ENCODE results near the gene PPAT. TPM values are rescaled to one million over a fixed set of nuclear protein-coding genes. Genes with fewer than 3 reads are reported as not detected.

The PPAT gene
- total RNA-seq, 4 donors from 2014 or later = 2.5 to 8.8 (median 4.1) TPM

- no peak for ATAC-seq
- Histone ChIP-seq H3K4me1 (no peaks in the 10 kb centered on the region), H3K36me3 (peaks cover 0 to 64% of the 10 kb centered on the region in 2 donors), H3K27ac (no peak overlapping the region), H3K9me3 (no peaks in the 10 kb centered on the region), H3K4me3 (no peak overlapping the region), H3K27me3 (no peaks in the 10 kb centered on the region)
- WGBS, 2 donors (ENCODE audit: low coverage in 1 of 2) = 92% methylated on average over 4 of the region's 4 CpGs
- TF ChIP-seq POLR2AphosphoS5 (IDR thresholded peaks at IDR 0.05) (no peak), POLR2A (IDR thresholded peaks at IDR 0.05) (no peak), EP300 (IDR thresholded peaks at IDR 0.05) (no peak), CTCF (IDR thresholded peaks at IDR 0.05) (no peak)
These were observed 90.0 kb downstream of the PPAT start for GRCh38 chr4:56345458-56345857.

Other genes starting within 250 kb of the PPAT start
- 10 to 100 TPM in 2 of 4 donors, 1 to 10 TPM in 2; 4.5 to 13.1 (median 9.5) TPM for gene AASDH, start 48.1 kb downstream of the PPAT start, total RNA-seq
- gene PAICS, start 645 bp upstream of the PPAT start, total RNA-seq = 10 to 100 TPM; 18.8 to 26.0 (median 24.4) TPM
- gene SRP72, start 32.0 kb upstream of the PPAT start, total RNA-seq = 10 to 100 TPM; 43.6 to 55.6 (median 48.1) TPM
- under 1 TPM in 1 of 4 donors, not detected in 3; 0.54 TPM for gene ARL9, start 70.2 kb upstream of the PPAT start, total RNA-seq
- 10 to 100 TPM in 2 of 4 donors, 1 to 10 TPM in 2; 2.7 to 31.7 (median 6.6) TPM for gene HOPX, start 245.7 kb upstream of the PPAT start, total RNA-seq

Data from gastroesophageal sphincter (tissue), 4 donors.